BE2C (cell line): ENCODE data around the gene ZNF124. TPM values are rescaled to one million over a fixed set of nuclear protein-coding genes. Genes with fewer than 3 reads are reported as not detected.
"Not testable (repeated sequence)": the region's sequence is repeated elsewhere in the genome, so short reads cannot be mapped to it uniquely, and the experiment has no call there.

Experiments
- DNase-seq: peaks from one replicate; pipeline ENCODE4 v3.0.0-alpha.2; 2020
- H3K27me3 ChIP-seq: fragments of 250-450 bp; sonication (Bioruptor Pico); 2 replicates; pipeline ENCODE4 v1.5.1; 2020; ENCODE audit warnings: mild to moderate bottlenecking
- H3K36me3 ChIP-seq: fragments of 250-450 bp; sonication (Bioruptor Pico); 2 replicates; pipeline ENCODE4 v1.5.1; 2020; ENCODE audit warnings: mild to moderate bottlenecking
- H3K4me1 ChIP-seq: fragments of 250-450 bp; sonication (Bioruptor Pico); 2 replicates; pipeline ENCODE4 v1.5.1; 2020
- H3K4me3 ChIP-seq: 2 replicates; pipeline ENCODE4 v1.5.1; 2011; ENCODE audit warnings: low read depth, low read length
- H3K9me3 ChIP-seq: fragments of 250-450 bp; sonication (Bioruptor Pico); 2 replicates; pipeline ENCODE4 v1.5.1; 2020
- CTCF ChIP-seq: IDR thresholded peaks from 2 replicates; pipeline ENCODE4 v1.5.1; 2012; ENCODE audit warnings: mild to moderate bottlenecking, low read depth, low read length
- polyA plus RNA-seq: library from polyadenylated mRNA; unstranded; fragments of >200 nt; gene quantifications from one replicate; pipeline ENCODE4 v1.2.1, GENCODE V29; 2012; ENCODE audit warnings: low read depth, missing spikeins; ENCODE audit not compliant: insufficient read length, insufficient read depth

Gene ZNF124
- 5.2 TPM for polyA plus RNA-seq

DNA sequence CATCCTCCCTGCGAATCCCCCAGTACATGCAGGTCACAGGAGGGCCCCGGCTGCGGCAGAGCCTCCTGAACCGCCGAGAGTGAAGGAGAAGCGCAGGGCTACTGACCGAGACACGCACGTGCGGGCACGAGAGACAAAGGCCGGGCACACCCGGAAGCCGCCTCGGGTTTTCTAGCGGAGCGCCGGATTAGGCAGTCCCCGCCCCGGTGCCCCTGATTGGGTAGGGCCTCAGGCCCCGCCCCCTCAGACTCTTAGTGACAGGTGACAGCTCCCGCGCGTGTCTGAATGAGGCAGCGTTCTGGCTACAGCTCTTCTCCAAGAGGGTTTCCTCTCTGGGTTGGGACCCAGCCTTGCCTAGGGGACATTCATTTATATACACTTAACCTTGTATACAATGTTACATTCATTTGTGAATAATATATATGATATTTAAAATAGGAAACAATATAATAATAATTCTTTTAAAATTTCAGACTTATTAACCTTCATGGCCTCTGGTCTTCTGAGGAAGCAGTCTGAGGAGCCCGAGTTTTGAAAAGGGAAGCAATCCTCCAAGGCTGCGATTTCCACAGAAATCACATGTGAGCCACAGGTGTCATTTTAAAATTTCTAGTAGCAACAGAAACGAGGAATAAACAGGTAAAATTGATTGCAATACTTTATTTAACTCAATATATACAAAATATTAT is at the start of gene ZNF124:
Gene ZNF124 (minus strand): TSS at position 146 of the 689 bp plus-strand sequence. CDS start 143 bp downstream, at position 3.
- peaks cover 22% of the 10 kb centered on the region for H3K36me3 ChIP-seq
- H3K27me3 ChIP-seq, H3K4me1 ChIP-seq, H3K9me3 ChIP-seq, H3K4me3 ChIP-seq, DNase-seq: not testable (repeated sequence)

- DNase-seq, H3K36me3 ChIP-seq, H3K4me1 ChIP-seq, H3K4me3 ChIP-seq, H3K9me3 ChIP-seq: not testable (repeated sequence)
- H3K27me3 ChIP-seq = peaks cover 16% of the 10 kb centered on the region
Observed at GRCh38 chr1:247220280-247220679, 48.5 kb upstream of the ZNF124 start.

GRCh38 chr1:247218121-247218651 is 46.4 kb upstream of the ZNF124 start:
- Histone ChIP-seq H3K36me3 (no peaks in the 10 kb centered on the region), H3K4me1 (no peaks in the 10 kb centered on the region), H3K9me3 (no peaks in the 10 kb centered on the region; the same call in 1 of the 2 replicates), H3K4me3 (no peak overlapping the region), H3K27me3 (peaks cover 16% of the 10 kb centered on the region)
- TF ChIP-seq CTCF = no peak
- DNase-seq = no peak

- Histone ChIP-seq H3K27me3 (peaks cover 9% of the 10 kb centered on the region), H3K4me3 (no peak overlapping the region), H3K36me3 (no peaks in the 10 kb centered on the region), H3K4me1 (no peaks in the 10 kb centered on the region), H3K9me3 (no peaks in the 10 kb centered on the region; the same call in 1 of the 2 replicates)
- TF ChIP-seq CTCF = no peak
- DNase-seq = no peak
Observed at GRCh38 chr1:247216261-247216660, 44.4 kb upstream of the ZNF124 start.

DNA sequence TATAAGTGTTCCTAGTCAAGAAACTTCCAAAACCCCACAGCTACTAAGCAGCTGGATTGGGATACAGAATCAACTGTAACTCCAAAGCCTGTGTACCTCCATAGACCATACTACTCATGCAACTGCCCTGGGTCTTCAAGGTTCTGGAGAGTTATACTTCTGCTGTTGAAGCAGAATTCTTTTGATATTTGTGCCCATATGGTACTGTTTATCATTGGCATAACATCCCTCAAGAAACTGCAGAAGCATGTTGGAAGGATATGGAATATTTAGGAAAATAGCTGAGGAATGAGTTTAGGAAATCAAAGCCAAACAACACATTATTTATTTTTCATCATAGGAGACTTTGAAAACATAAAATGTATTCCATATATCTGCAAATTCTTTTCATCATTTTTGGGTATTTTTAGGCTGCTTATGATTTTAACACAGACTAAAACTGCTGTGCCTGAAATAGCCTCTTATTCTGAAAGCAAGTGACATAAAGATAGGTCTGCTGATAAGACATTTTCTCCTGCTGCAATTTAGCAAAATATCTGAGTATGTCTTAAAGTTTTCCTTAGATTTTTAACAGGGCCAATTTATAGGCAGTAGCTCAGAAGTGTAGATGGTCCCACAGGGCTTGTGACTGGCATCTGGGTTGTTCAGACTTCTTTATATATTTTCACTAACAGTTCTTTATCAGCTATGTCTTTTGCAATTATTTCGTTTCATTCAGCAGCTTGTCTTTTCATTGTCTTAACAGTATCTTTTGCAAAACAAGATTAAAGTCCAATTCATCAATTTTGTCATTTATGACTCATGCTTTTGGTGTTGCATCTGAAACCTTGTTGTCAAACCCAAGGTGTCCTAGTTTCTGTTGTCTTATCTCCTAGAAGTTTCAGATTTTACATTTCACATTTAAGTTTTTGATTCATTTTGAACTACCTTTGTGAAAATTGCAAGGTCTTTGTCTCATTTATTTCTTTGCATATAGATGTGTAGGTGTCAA is 41.1 kb upstream of the ZNF124 start:
- no peak for DNase-seq
- TF ChIP-seq CTCF = no peak
- Histone ChIP-seq H3K36me3 (no peaks in the 10 kb centered on the region), H3K9me3 (no peaks in the 10 kb centered on the region), H3K27me3 (peaks cover 9% of the 10 kb centered on the region), H3K4me1 (no peaks in the 10 kb centered on the region), H3K4me3 (no peak overlapping the region)

DNA sequence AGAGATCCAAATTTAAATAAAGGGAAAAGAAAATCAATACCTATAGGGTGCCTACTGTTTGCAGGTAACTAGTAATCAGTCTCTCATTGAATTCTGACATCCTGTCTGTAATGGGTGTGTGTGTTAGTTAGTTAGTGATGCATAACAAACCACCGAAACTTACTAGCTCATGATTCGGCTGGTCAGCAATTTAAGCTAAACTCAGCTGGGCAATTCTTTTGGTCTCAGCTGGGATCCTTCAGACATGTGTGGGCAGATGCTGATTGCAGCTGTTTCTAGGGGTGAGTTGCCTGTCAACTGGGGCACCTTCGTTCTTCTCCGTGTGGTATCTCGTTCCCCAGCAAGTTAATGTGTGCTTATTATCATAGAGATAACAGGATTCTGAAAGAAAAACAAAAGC is 40.2 kb upstream of the ZNF124 start:
- H3K36me3 ChIP-seq = no peaks in the 10 kb centered on the region
- H3K4me1 ChIP-seq = no peaks in the 10 kb centered on the region
- peaks cover 9% of the 10 kb centered on the region for H3K27me3 ChIP-seq
- H3K9me3 ChIP-seq = no peaks in the 10 kb centered on the region
- TF ChIP-seq CTCF = no peak
- no peak overlapping the region for H3K4me3 ChIP-seq
- no peak for DNase-seq

GRCh38 chr1:247211339-247211738 is 39.5 kb upstream of the ZNF124 start:
- Histone ChIP-seq H3K4me3 (no peak overlapping the region), H3K4me1 (no peaks in the 10 kb centered on the region), H3K9me3 (no peaks in the 10 kb centered on the region), H3K36me3 (no peaks in the 10 kb centered on the region), H3K27me3 (peaks cover 6% of the 10 kb centered on the region)
- no peak for DNase-seq
- no peak for TF ChIP-seq CTCF
